A549 treated with CORT108297 at 1 μM for 4 hours (cell line): ENCODE measurements around the gene BUB3. TPM values are rescaled to one million over a fixed set of nuclear protein-coding genes. Genes with fewer than 3 reads are reported as not detected.

Source experiments
- total RNA-seq: library from RNA; stranded (reverse); fragments of 200-300 nt; extraction: Qiagen RNA extraction; gene quantifications from 5 replicates; pipeline ENCODE4 v1.2.3, GENCODE V29; 2022

The BUB3 gene
- 169 to 206 TPM (median 178 TPM) in 5 replicates for total RNA-seq

DNA sequence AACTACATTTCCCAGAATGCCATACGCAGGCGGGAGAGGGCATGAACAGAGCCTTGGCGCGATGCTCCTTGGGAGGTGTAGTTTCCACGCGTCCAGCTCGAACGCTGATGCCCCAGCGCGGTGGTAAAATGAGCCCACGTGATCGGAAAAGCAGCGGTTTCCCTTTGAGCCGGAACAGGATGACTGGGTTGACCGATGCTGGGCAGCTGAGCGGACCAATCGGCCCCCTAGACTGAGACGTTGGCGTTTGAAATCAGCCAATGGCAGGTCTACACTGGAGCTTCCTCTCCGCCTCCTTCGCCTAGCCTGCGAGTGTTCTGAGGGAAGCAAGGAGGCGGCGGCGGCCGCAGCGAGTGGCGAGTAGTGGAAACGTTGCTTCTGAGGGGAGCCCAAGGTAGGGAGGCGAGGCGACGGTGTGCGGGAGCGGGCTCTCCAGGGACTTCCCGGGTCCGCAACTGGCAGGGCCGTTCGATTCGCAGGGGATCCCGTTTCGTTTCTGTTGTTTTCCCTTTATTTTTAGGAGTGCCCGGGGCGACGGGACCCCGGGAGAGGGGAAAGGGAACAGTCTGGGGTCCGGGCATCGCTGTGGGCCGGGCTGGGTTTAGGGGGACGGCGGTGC lies at the start of gene BUB3:
Gene BUB3, plus strand, starts transcription at position 311 of the 619 bp plus-strand sequence. CDS start 516 bp downstream, outside the sequence.

DNA sequence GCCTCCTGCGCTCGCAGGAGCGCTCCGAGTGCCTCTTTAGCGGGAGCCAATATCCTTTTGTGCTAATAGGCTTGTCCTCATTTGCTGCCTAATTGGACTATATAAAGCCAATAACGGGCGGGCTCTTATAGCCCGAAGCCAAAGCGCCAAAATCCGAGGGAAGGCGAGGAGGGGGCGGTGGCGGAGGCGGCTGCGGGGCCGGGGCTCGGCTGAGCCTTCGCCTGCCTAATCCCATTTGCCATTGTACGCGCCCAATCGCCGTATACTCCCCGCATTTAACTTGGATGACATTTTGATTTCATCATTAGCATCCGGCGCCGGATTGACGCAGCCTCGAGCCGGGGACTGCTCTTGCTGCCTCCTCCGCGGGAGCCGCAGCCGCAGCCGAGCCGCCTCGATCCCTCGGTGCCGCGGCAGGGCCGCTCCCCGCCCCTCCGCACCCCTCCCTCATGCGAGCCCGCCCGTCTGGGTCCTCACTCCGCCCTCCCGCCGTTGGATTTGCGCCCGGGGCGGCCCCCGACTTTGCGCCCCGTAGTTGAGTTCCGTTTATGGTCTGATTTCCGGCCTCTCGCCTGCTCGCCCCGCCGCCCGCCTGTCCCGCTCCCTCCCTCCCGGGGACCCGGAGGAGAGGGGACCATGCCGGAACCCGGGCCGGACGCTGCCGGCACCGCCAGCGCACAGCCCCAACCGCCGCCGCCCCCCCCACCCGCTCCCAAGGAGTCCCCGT lies 18.6 kb upstream of the BUB3 start, which contains the start of gene HMX3:
Gene HMX3, plus strand, starts transcription at position 556 of the 727 bp plus-strand sequence. Its CDS starts 81 bp downstream, at position 637.

DNA sequence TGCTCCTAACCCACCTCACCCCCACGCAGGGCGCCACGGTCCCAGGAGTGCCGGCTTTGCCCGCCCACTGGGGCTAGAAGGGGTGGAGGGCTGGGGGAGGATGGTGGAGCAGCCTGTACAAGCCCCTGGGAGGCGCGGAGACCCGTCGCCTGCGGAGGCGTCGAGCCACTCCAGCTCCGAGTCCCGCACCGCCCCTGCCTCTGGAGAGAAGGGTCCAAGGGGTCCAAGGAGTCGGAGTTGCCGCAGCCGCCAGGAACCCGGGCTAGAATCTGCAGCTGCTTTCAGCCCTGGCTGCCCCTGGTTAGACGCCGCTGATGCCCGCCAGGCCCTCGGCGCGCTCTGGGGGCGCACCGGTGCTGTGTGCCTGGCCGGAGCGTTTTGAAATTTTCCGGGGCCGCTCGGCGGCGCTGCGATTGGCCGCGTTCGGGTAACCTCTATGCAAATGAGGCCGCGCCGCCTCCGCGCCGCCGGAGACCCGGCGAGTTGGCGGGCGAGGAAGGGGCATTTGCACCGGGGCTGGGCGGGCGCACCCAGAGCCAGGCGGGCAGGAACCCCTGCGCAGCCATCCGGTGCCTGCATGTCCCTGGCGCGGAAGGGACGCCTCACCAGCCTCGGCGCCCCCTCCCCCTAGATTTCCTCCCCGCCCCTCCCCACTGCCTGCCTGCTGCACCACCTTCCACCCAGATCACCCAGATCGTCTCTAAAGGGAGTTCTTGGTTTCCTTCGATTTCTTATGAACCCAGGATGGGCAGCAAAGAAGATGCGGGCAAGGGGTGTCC lies 6.4 kb upstream of the BUB3 start, which contains the start of gene HMX2:
Gene HMX2, plus strand, starts transcription at position 502 of the 779 bp plus-strand sequence. Its CDS starts 243 bp downstream, at position 745.

Other genes starting within 250 kb of the BUB3 start
- not detected in 5 replicates for gene FAM24A, start 243.8 kb upstream of the BUB3 start, total RNA-seq
- gene C10orf88, start 200.2 kb upstream of the BUB3 start, total RNA-seq: 7.2 to 9.5 TPM (median 9.2 TPM) in 5 replicates
- gene PSTK, start 174.0 kb upstream of the BUB3 start, total RNA-seq: 3.5 to 5.4 TPM (median 4.7 TPM) in 5 replicates
- 5.7 to 7.9 TPM (median 6.4 TPM) in 5 replicates for gene IKZF5, start 145.6 kb upstream of the BUB3 start, total RNA-seq
- gene ACADSB, start 145.4 kb upstream of the BUB3 start, total RNA-seq: 6.0 to 8.6 TPM (median 7.8 TPM) in 5 replicates
- 0.09 TPM in 1 of 5 replicates, not detected in the others for gene HMX3, start 18.4 kb upstream of the BUB3 start, total RNA-seq
- gene HMX2, start 6.3 kb upstream of the BUB3 start, total RNA-seq: 0.08 to 0.14 TPM (median 0.11 TPM) in 4 of 5 replicates, not detected in the other